SK-N-MC (cell line): ENCODE measurements around the gene COL12A1.

ENCODE experiments used
- EZH2 ChIP-seq: fragments of 200-600 bp; sonication (generic); IDR thresholded peaks from one replicate; pipeline ENCODE4 v1.6.1; 2017; ENCODE audit warnings: antibody characterized with exemption
- POLR2AphosphoS5 ChIP-seq: IDR thresholded peaks from 2 replicates; pipeline ENCODE4 v1.6.1; 2012; ENCODE audit warnings: mild to moderate bottlenecking, low read depth, low read length, borderline replicate concordance

- TF ChIP-seq EZH2 (no peak), POLR2AphosphoS5 (no peak)
Observed at GRCh38 chr6:75221116-75221515, 15.3 kb upstream of the COL12A1 start.
